Upper lobe of left lung (tissue), 6 donors: Measurements from ENCODE around the gene CERS6. TPM values are rescaled to one million over a fixed set of nuclear protein-coding genes. Genes with fewer than 3 reads are reported as not detected.
A peak's percentile ranks its signal among the peaks of the same experiment; 100 is the strongest.

Experiments
- ATAC-seq, 2 donors: fragments of 200-7000 bp; cut with Tn5 transposase; one replicate each; pipeline ENCODE4 v1.9.1; 2022; ENCODE audit warnings: mild to moderate bottlenecking in 2 of 2, moderate library complexity in 2 of 2; ENCODE audit not compliant: low FRiP score in 2 of 2
- DNase-seq, 2 donors: peaks; one replicate each; pipeline ENCODE4 v3.0.0-alpha.2; 2019 to 2020
- H3K27ac ChIP-seq, 4 donors: fragments of 200-600 bp; sonication (generic); one replicate each; pipeline ENCODE4 v1.5.1; 2016 to 2019
- H3K27me3 ChIP-seq, 4 donors: fragments of 200-600 bp; sonication (generic); one replicate each; pipeline ENCODE4 v1.5.1; 2017 to 2019
- H3K36me3 ChIP-seq, 4 donors: fragments of 200-600 bp; sonication (generic); one replicate each; pipeline ENCODE4 v1.5.1; 2016 to 2019
- H3K4me1 ChIP-seq, 4 donors: fragments of 200-600 bp; sonication (generic); one replicate each; pipeline ENCODE4 v1.5.1; 2018 to 2019
- H3K4me3 ChIP-seq, 4 donors: fragments of 200-600 bp; sonication (generic); one replicate each; pipeline ENCODE4 v1.5.1; 2017 to 2019; ENCODE audit warnings: mild to moderate bottlenecking in 2 of 4, moderate library complexity in 1 of 4
- H3K9me3 ChIP-seq, 4 donors: fragments of 200-600 bp; sonication (generic); one replicate each; pipeline ENCODE4 v1.5.1; 2018 to 2019
- EP300 ChIP-seq, 4 donors: sonication (generic); formaldehyde crosslinking; IDR thresholded peaks; one replicate each; pipeline ENCODE4 v1.5.1; 2017; ENCODE audit warnings: antibody characterized with exemption in 4 of 4, control low read depth in 2 of 4
- POLR2A ChIP-seq, 4 donors: fragments of 450-650 bp; IDR thresholded peaks; one replicate each; pipeline ENCODE4 v1.5.1; 2016 to 2017; ENCODE audit warnings: antibody characterized with exemption in 4 of 4, mild to moderate bottlenecking in 2 of 4
- POLR2AphosphoS5 ChIP-seq, 2 donors: sonication (generic); formaldehyde crosslinking; IDR thresholded peaks; one replicate each; pipeline ENCODE4 v1.5.1; 2017; ENCODE audit warnings: antibody characterized with exemption in 2 of 2
- WGBS, 2 donors: methylation state at CpG; one replicate each; pipeline ENCODE4 v1.1.5; 2017 to 2018; 5-methylcytosine and 5-hydroxymethylcytosine counted together
- total RNA-seq, 6 donors: library from RNA; depleted of rRNA in 4 of 6; stranded (reverse); fragments of >200 nt in 4 of 6; gene quantifications; one replicate each; pipeline versions ENCODE4 v1.1.0 to v1.2.1, GENCODE V29; 2016 to 2021
- TF ChIP-seq, protein P1 (sequence below), 6 experiments: fragments of 450-650 bp in 4 of 6; fragments of 200-600 bp in 2 of 6; sonication (generic) in 2 of 6; IDR thresholded peaks; one replicate each; pipeline ENCODE4 v1.5.1; 2016 to 2019; ENCODE audit warnings: antibody characterized with exemption in 6 of 6
- donor health status: DM: no; HTN: no; CAD: no; lungs with moderate emphysema.
- donor health status: DM: no; HTN: yes; CAD: no; lungs with severe emphysema.

The CERS6 gene
- total RNA-seq, 6 donors from 2014 or later: 7.3 to 24.7 (median 16.6) TPM

DNA sequence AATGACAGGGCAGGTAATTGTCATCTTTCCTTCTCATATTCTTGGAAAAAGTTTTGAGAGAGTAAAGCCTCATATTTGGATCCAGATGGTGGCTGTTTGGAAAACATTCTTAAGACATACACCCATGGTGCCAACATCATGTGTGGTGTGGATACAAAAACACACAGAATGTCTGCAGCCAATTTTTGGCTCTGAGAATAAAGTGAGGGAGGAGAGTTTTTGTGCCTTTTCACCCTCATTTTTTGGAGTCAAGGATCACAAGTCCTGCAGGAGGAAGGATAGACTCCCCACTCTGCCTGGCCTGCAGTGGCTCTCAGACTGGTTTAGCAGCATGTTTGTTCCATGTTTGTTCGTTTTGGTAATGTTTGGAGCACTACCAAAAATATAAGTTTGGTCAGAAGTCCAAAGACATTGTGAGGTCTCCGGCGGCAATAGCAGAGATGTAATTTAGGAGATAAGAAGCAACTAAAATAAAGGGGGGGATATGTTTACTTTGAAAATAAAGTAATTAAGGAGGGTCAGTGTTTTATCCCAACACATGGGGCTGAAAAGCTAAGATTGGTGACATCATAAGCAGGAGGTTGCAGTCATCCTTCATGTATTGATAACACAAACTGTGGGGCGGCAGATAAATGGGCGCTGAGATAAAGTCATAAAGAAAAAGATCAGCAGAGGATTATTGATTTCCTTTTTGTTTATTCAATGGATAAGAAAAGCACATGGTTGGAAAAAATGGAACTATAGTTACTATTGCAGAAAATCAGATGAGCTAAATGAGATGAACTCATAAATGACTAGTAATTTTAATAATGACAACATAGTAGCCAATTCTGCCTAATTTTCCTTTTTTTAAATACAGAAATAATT, 347.0 kb downstream of the CERS6 start:
- no peak for DNase-seq
- peak overlapping the region in 3 of 4 donors; percentile 34 to 45 (median 42) for H3K4me3 ChIP-seq

DNA sequence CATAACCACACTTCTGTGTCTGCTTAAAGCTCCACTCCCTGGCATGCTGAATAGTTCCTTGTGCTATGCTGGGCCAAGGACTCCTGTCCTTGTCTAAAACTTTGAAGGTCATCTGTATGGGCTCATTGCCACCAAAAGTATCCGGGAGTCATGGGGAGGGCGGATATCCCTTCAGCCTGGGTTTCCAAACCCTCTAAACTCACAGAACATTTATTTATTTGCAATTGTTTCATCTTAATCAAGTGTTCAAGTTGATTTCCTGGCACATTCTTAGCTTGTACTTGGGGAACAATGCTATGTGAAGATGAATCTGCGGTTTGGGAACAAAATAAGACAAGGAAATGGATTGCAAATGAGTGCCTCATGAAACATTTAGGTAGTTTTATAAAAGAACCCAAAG, 348.1 kb downstream of the CERS6 start:
- peak overlapping the region in 3 of 4 donors; percentile 34 to 45 (median 42) for H3K4me3 ChIP-seq
- peaks cover 0 to 7% (median 0%) of the 10 kb centered on the region in 4 donors for H3K36me3 ChIP-seq
- no peak for DNase-seq
- TF ChIP-seq POLR2AphosphoS5 (IDR thresholded peaks at IDR 0.05) (peak; percentile 53 to 57), EP300 (IDR thresholded peaks at IDR 0.05) (no peak)
- peak overlapping the region in 3 of 4 donors; percentile 68 to 85 (median 73) for H3K27ac ChIP-seq
- peaks cover under 1 to 9% (median 4%) of the 10 kb centered on the region in 4 donors for H3K4me1 ChIP-seq
- no peaks in the 10 kb centered on the region for H3K27me3 ChIP-seq
- no peak for ATAC-seq
- no peaks in the 10 kb centered on the region for H3K9me3 ChIP-seq
- WGBS, 2 donors: 65 to 67% methylated on average over 3 of the region's 3 CpGs

More for the DNA sequence above, 347.0 kb downstream of the CERS6 start:
- WGBS, 2 donors: 45 to 53% methylated on average over 5 of the region's 5 CpGs
- Histone ChIP-seq H3K9me3 (no peaks in the 10 kb centered on the region), H3K27ac (peak overlapping the region; percentile 68 to 85 (median 72)), H3K4me1 (peaks cover 8 to 12% (median 10%) of the 10 kb centered on the region in 4 donors), H3K27me3 (no peaks in the 10 kb centered on the region), H3K36me3 (peaks cover 0 to 7% (median 0%) of the 10 kb centered on the region in 4 donors)
- TF ChIP-seq EP300 (IDR thresholded peaks at IDR 0.05): peak in 1 of 4 donors; percentile 18
- no peak for TF ChIP-seq POLR2AphosphoS5 (IDR thresholded peaks at IDR 0.05)
- ATAC-seq: peak in 1 of 2 donors; percentile 11

DNA sequence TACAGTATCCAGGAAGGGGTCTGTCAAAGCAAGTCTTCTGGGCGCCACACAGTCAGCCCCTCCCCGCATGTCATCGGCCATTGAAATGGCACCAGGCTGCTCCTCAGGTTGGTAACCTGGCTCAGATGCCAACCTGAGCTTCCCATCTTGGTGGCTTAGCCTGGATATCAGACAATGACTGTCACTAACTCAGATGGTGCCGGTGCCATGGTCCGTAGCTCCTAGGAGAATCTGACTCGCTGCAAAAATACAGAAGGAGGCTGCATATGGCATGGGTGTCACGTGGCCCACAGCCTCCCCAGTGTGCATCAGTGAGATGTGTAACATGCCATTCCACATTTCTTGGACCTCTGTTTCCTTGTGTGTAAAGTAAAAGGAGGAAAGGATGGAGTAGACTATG, 349.5 kb downstream of the CERS6 start:
- peaks cover 0 to 9% (median 7%) of the 10 kb centered on the region in 4 donors for H3K4me1 ChIP-seq
- H3K27ac ChIP-seq: peak overlapping the region in 3 of 4 donors; percentile 24 to 85 (median 36)
- TF ChIP-seq POLR2AphosphoS5 (IDR thresholded peaks at IDR 0.05) (no peak), POLR2A (IDR thresholded peaks at IDR 0.05) (no peak), EP300 (IDR thresholded peaks at IDR 0.05) (no peak)
- TF ChIP-seq, protein P1, sequence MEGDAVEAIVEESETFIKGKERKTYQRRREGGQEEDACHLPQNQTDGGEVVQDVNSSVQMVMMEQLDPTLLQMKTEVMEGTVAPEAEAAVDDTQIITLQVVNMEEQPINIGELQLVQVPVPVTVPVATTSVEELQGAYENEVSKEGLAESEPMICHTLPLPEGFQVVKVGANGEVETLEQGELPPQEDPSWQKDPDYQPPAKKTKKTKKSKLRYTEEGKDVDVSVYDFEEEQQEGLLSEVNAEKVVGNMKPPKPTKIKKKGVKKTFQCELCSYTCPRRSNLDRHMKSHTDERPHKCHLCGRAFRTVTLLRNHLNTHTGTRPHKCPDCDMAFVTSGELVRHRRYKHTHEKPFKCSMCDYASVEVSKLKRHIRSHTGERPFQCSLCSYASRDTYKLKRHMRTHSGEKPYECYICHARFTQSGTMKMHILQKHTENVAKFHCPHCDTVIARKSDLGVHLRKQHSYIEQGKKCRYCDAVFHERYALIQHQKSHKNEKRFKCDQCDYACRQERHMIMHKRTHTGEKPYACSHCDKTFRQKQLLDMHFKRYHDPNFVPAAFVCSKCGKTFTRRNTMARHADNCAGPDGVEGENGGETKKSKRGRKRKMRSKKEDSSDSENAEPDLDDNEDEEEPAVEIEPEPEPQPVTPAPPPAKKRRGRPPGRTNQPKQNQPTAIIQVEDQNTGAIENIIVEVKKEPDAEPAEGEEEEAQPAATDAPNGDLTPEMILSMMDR (IDR thresholded peaks at IDR 0.05): no peak
- H3K36me3 ChIP-seq: peaks cover 0 to 7% (median 0%) of the 10 kb centered on the region in 4 donors
- WGBS, 2 donors: 72 to 87% methylated on average over 7 of the region's 7 CpGs
- H3K9me3 ChIP-seq: no peaks in the 10 kb centered on the region
- H3K27me3 ChIP-seq: no peaks in the 10 kb centered on the region
- peak overlapping the region in 1 of 4 donors; percentile 45 for H3K4me3 ChIP-seq
- DNase-seq (no peak), ATAC-seq (no peak)

DNA sequence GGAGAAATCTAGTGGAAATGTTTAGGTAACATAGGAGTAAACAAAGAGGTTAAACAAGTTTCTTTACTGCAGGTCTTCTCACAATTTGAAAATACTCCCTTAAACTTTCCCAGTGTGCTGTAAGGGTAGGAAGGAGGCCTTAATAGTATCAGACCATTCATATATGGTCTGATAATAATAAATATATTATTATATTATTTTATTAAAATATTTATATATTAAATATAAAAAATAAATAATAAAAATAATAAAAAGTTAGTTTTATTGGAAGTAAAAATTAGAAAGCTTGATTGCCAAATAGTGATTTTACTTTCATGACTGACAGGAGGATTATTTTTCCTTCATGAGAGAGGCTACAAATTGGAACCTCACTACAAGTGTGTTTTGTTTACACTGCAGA, 353.5 kb downstream of the CERS6 start:
- ATAC-seq (no peak), DNase-seq (no peak)
- peak overlapping the region in 1 of 4 donors; percentile 57 for H3K27ac ChIP-seq
- no peaks in the 10 kb centered on the region for H3K27me3 ChIP-seq
- peaks cover 0 to 19% (median 0%) of the 10 kb centered on the region in 4 donors for H3K36me3 ChIP-seq
- no peak overlapping the region for H3K4me3 ChIP-seq
- H3K4me1 ChIP-seq: peaks cover 0 to 4% (median 1%) of the 10 kb centered on the region in 4 donors
- TF ChIP-seq, protein P1 (IDR thresholded peaks at IDR 0.05): no peak
- no peak for TF ChIP-seq POLR2AphosphoS5 (IDR thresholded peaks at IDR 0.05)
- no peak for TF ChIP-seq POLR2A (IDR thresholded peaks at IDR 0.05)
- no peak for TF ChIP-seq EP300 (IDR thresholded peaks at IDR 0.05)
- H3K9me3 ChIP-seq: no peaks in the 10 kb centered on the region

DNA sequence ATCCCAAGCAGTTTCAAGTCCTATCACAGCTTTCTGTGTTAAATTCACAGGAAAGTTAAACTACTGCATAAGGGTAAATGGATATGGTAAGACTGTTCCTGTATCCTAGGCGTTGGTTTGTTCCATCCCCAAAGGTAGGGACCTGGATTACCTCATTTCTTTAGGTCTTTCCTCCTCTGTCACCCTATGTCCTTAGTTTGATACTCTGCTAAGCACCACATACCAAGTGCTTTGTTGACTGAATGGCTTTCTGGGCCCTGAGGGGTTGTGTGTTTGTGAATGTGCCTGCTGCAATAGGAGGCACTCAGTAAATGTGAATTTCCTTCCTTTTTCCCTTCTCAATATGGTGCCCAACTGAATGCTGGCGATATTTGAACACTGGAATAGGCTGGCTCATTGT, 354.2 kb downstream of the CERS6 start:
- DNase-seq (no peak), ATAC-seq (no peak)
- no peak overlapping the region for H3K4me3 ChIP-seq
- WGBS, 2 donors: 90 to 91% methylated on average over 2 of the region's 2 CpGs
- peaks cover 0 to 19% (median 0%) of the 10 kb centered on the region in 4 donors for H3K36me3 ChIP-seq
- TF ChIP-seq EP300 (IDR thresholded peaks at IDR 0.05) (no peak), POLR2AphosphoS5 (IDR thresholded peaks at IDR 0.05) (no peak), POLR2A (IDR thresholded peaks at IDR 0.05) (no peak)
- TF ChIP-seq, protein P1 (IDR thresholded peaks at IDR 0.05): no peak
- peaks cover 0 to 7% (median 2%) of the 10 kb centered on the region in 4 donors for H3K4me1 ChIP-seq
- H3K9me3 ChIP-seq: no peaks in the 10 kb centered on the region
- peak overlapping the region in 1 of 4 donors; percentile 46 for H3K27ac ChIP-seq
- H3K27me3 ChIP-seq: no peaks in the 10 kb centered on the region
